IMR-90 (cell line): Measurements from ENCODE around the gene CSKMT. TPM values are rescaled to one million over a fixed set of nuclear protein-coding genes. Genes with fewer than 3 reads are reported as not detected.

ENCODE experiments used
- ATAC-seq: fragments of 200-7000 bp; cut with Tn5 transposase; 2 replicates; pipeline ENCODE4 v1.9.1; 2020; ENCODE audit warnings: low read depth, mild to moderate bottlenecking, moderate library complexity
- BruUV-seq: library from RNA; stranded (reverse); fragments of 400-500 nt; replicated peaks from 2 replicates; lab custom pipeline; 2021; lab: Mats Ljungman, UMichigan
- CTCF ChIA-PET: fragments of 300-600 bp; formaldehyde crosslinking; extraction: SDS; loops from one replicate; lab custom pipeline; 2021; ENCODE audit warnings: antibody characterized with exemption; lab: Yijun Ruan, JAX
- POLR2A ChIA-PET: fragments of 300-600 bp; sonication (Branson Sonifier 250); formaldehyde crosslinking; loops from one replicate; lab custom pipeline; 2022; ENCODE audit warnings: antibody characterized with exemption; ENCODE audit not compliant: unreplicated experiment; lab: Charles Lee
- DNase-seq: peaks from one replicate; pipeline ENCODE4 v3.0.0; 2013
- H2AFZ ChIP-seq: replicated peaks from 2 replicates; pipeline ENCODE3; 2013; ENCODE audit warnings: low read length, mild to moderate bottlenecking; ENCODE audit not compliant: poor library complexity
- H2AK5ac ChIP-seq: 2 replicates; pipeline ENCODE4 v1.6.1; 2013; ENCODE audit warnings: low read depth, low read length, inconsistent platforms
- H2AK9ac ChIP-seq: replicated peaks from 2 replicates; pipeline ENCODE3; 2013; ENCODE audit warnings: mild to moderate bottlenecking, low read depth, low read length, moderate library complexity; ENCODE audit not compliant: poor library complexity
- H2BK120ac ChIP-seq: 2 replicates; pipeline ENCODE4 v1.6.1; 2013; ENCODE audit warnings: low read depth, low read length, inconsistent platforms
- H2BK15ac ChIP-seq: 3 replicates; pipeline ENCODE4 v1.6.1; 2013; ENCODE audit warnings: low read depth, low read length, inconsistent platforms
- H2BK20ac ChIP-seq: 2 replicates; pipeline ENCODE4 v1.6.1; 2013; ENCODE audit warnings: low read depth, mild to moderate bottlenecking, inconsistent platforms, low read length, moderate library complexity
- H2BK5ac ChIP-seq: 2 replicates; pipeline ENCODE4 v1.6.1; 2013; ENCODE audit warnings: mild to moderate bottlenecking, low read depth, low read length, inconsistent platforms; ENCODE audit not compliant: poor library complexity, severe bottlenecking
- H3K14ac ChIP-seq: replicated peaks from 2 replicates; pipeline ENCODE4 v1.6.1; 2013; ENCODE audit warnings: low read depth, low read length, inconsistent platforms
- H3K18ac ChIP-seq: 2 replicates; pipeline ENCODE4 v1.6.1; 2013; ENCODE audit warnings: low read depth, low read length, control low read depth
- H3K23ac ChIP-seq: 2 replicates; pipeline ENCODE4 v1.6.1; 2013; ENCODE audit warnings: low read depth, low read length, inconsistent platforms
- H3K27ac ChIP-seq: 2 replicates; pipeline ENCODE4 v1.5.1; 2013; ENCODE audit warnings: mild to moderate bottlenecking, control low read depth, low read length; ENCODE audit not compliant: insufficient read depth
- H3K27me3 ChIP-seq: 2 replicates; pipeline ENCODE4 v1.6.1; 2013; ENCODE audit warnings: low read length; ENCODE audit not compliant: control insufficient read depth, insufficient read depth
- H3K36me3 ChIP-seq: 2 replicates; pipeline ENCODE4 v1.6.1; 2013; ENCODE audit warnings: low read length, mixed read lengths; ENCODE audit not compliant: control insufficient read depth, insufficient read depth
- H3K4ac ChIP-seq: 2 replicates; pipeline ENCODE4 v1.6.1; 2013; ENCODE audit warnings: low read depth, low read length, inconsistent platforms
- H3K4me1 ChIP-seq: 2 replicates; pipeline ENCODE4 v1.6.1; 2013; ENCODE audit warnings: low read length, mixed read lengths; ENCODE audit not compliant: control insufficient read depth, insufficient read depth
- H3K4me2 ChIP-seq: 2 replicates; pipeline ENCODE4 v1.6.1; 2013; ENCODE audit warnings: low read depth, mild to moderate bottlenecking, control low read depth, low read length, moderate library complexity
- H3K4me3 ChIP-seq: 2 replicates; pipeline ENCODE4 v1.5.1; 2013; ENCODE audit warnings: low read depth, mild to moderate bottlenecking, control low read depth, low read length, moderate library complexity; ENCODE audit not compliant: insufficient read depth
- H3K56ac ChIP-seq: 2 replicates; pipeline ENCODE4 v1.6.1; 2013; ENCODE audit warnings: low read length, inconsistent platforms; ENCODE audit not compliant: insufficient read depth; ENCODE audit errors: extremely low read depth
- H3K79me1 ChIP-seq, 2 experiments: 2 replicates each; pipeline ENCODE4 v1.6.1; 2013; ENCODE audit warnings: low read length in 2 of 2, inconsistent platforms in 1 of 2, low read depth in 1 of 2
- H3K9ac ChIP-seq: 2 replicates; pipeline ENCODE4 v1.6.1; 2013; ENCODE audit warnings: low read depth, low read length, control low read depth
- H3K9me1 ChIP-seq: 2 replicates; pipeline ENCODE4 v1.6.1; 2013; ENCODE audit warnings: low read length, inconsistent platforms; ENCODE audit not compliant: insufficient read depth
- H3K9me3 ChIP-seq: 2 replicates; pipeline ENCODE4 v1.6.1; 2013; ENCODE audit warnings: low read length; ENCODE audit not compliant: control insufficient read depth, insufficient read depth
- H4K20me1 ChIP-seq: 2 replicates; pipeline ENCODE4 v1.6.1; 2013; ENCODE audit warnings: low read length, inconsistent platforms; ENCODE audit not compliant: insufficient read depth
- H4K5ac ChIP-seq: 2 replicates; pipeline ENCODE4 v1.6.1; 2013; ENCODE audit warnings: mild to moderate bottlenecking, low read depth, low read length, control low read depth
- H4K8ac ChIP-seq, 2 experiments: 2 replicates each; pipeline ENCODE4 v1.6.1; 2013; ENCODE audit warnings: low read depth in 2 of 2, low read length in 2 of 2, control low read depth in 1 of 2, inconsistent platforms in 1 of 2
- H4K91ac ChIP-seq: 2 replicates; pipeline ENCODE4 v1.6.1; 2013; ENCODE audit warnings: low read depth, low read length, inconsistent platforms; ENCODE audit not compliant: insufficient read depth
- MAFK ChIP-seq: IDR thresholded peaks from 2 replicates; pipeline ENCODE4 v1.6.1; 2012; ENCODE audit warnings: low read depth, low read length, improper control_type of control experiment
- NFE2L2 ChIP-seq: fragments of 150-350 bp; IDR thresholded peaks from 2 replicates; pipeline ENCODE4 v1.6.1; 2016; ENCODE audit warnings: low read depth, mild to moderate bottlenecking, low read length
- RFX5 ChIP-seq: IDR thresholded peaks from 2 replicates; pipeline ENCODE4 v1.8.0; 2012; ENCODE audit warnings: low read depth, mild to moderate bottlenecking, low read length, moderate library complexity
- SMC3 ChIP-seq: fragments of 150-350 bp; IDR thresholded peaks from 2 replicates; pipeline ENCODE4 v1.6.1; 2016; ENCODE audit warnings: low read depth, mild to moderate bottlenecking, antibody characterized with exemption, low read length, moderate library complexity
- WGBS, 2 experiments: methylation state at CpG; one replicate each; pipeline versions ENCODE4 v1.1.5 to v1.1.7; 2013; ENCODE audit warnings: missing lambda C conversion rate in 2 of 2; ENCODE audit not compliant: insufficient read length in 1 of 2; ENCODE audit errors: extremely low coverage in 2 of 2; 5-methylcytosine and 5-hydroxymethylcytosine counted together
- dilution Hi-C: fragments of 300-500 bp; cut with HindIII; formaldehyde crosslinking; loops from one replicate; pipeline ENCODE4 v1.14.3; 2018; ENCODE audit warnings: low sequenced_read_pairs; ENCODE audit not compliant: unreplicated experiment
- in situ Hi-C: fragments of 300-500 bp; cut with MboI; formaldehyde crosslinking; loops from 3 replicates; pipeline ENCODE4 v1.14.3; 2019; ENCODE audit warnings: low sequenced_read_pairs, inconsistent platforms, mixed read lengths
- intact Hi-C: fragments of 100-400 bp; cut with micrococcal nuclease; formaldehyde crosslinking; loops from 2 replicates; pipeline ENCODE4 v1.10.0; 2022
- polyA plus RNA-seq, 3 experiments: library from polyadenylated mRNA; depleted of rRNA; stranded (reverse); fragments of >200 nt; gene quantifications; 2 replicates each; pipeline ENCODE4 v1.2.3, GENCODE V29; 2012; ENCODE audit warnings: low replicate concordance in 1 of 3
- total RNA-seq: library from RNA; depleted of rRNA; stranded (reverse); fragments of >200 nt; gene quantifications from 2 replicates; pipeline ENCODE4 v1.2.3, GENCODE V29; 2012

The CSKMT gene
- total and polyA plus RNA-seq, 2 of the 4 experiments (the other 2 are of a cell fraction): 5.3 to 7.9 TPM

- H3K4ac ChIP-seq: no peak overlapping the region
- ChIA-PET CTCF (no interaction called here), POLR2A (interaction anchor here (1.3 kb wide), 1 partner anchor 17 kb away, joined by 5 read pairs; the partner anchor contains the start of gene CSKMT)
- no peak overlapping the region for H4K8ac ChIP-seq
- no peak overlapping the region for H2AFZ ChIP-seq
- no peak for ATAC-seq
- H3K9me1 ChIP-seq: 0 out of 2 replicates have a peak, but pooled peaks cover 6% of the 10 kb centered on the region
- TF ChIP-seq MAFK (no peak), NFE2L2 (no peak), SMC3 (no peak), RFX5 (no peak)
- H3K9me3 ChIP-seq: no peaks in the 10 kb centered on the region
- no peak overlapping the region for H2BK5ac ChIP-seq
- no peak overlapping the region for H3K18ac ChIP-seq
- H4K91ac ChIP-seq: no peak overlapping the region
- H3K27ac ChIP-seq: no peak overlapping the region
- H3K14ac ChIP-seq: no peak overlapping the region
- dilution Hi-C loops (no loop called here), in situ Hi-C loops (no loop called here), intact Hi-C loops (no loop called here)
- H2BK15ac ChIP-seq: no peak overlapping the region
- no peak for DNase-seq
- no peak overlapping the region for H2BK120ac ChIP-seq
- H3K79me1 ChIP-seq: peaks cover 6 to 57% of the 10 kb centered on the region in 2 experiments
- no peak overlapping the region for H3K23ac ChIP-seq
- peaks cover 32% of the 10 kb centered on the region for H3K36me3 ChIP-seq
- 84% methylated on average over 9 of the region's 11 CpGs; no CpG with 5 or more reads in 1 of the 2 experiments for WGBS, 2 experiments
- peaks cover 8% of the 10 kb centered on the region for H3K4me1 ChIP-seq
- BruUV-seq: no TSS peak
- H3K4me2 ChIP-seq: no peak overlapping the region
- no peak overlapping the region for H4K5ac ChIP-seq
- H2AK5ac ChIP-seq: no peak overlapping the region
- H2AK9ac ChIP-seq: no peak overlapping the region
- no peaks in the 10 kb centered on the region for H3K27me3 ChIP-seq
- no peak overlapping the region for H3K9ac ChIP-seq
- H3K4me3 ChIP-seq: no peak overlapping the region
- H3K56ac ChIP-seq: no peak overlapping the region
- H4K20me1 ChIP-seq: peaks cover 17% of the 10 kb centered on the region
- H2BK20ac ChIP-seq: no peak overlapping the region
Observed at GRCh38 chr11:62648967-62649364, 16.1 kb upstream of the CSKMT start.
